ENCODE data around the gene SF3B3. TPM values are rescaled to one million over a fixed set of nuclear protein-coding genes. Genes with fewer than 3 reads are reported as not detected.

SF3B3 gene
- total RNA-seq, 2 experiments from 2014 or later = 195 to 441 TPM

GRCh38 chr16:70526403-70526802 lies 2.8 kb downstream of the SF3B3 start:
- CTCF ChIA-PET (ENCODE audit: unreplicated experiment) = no interaction called here
- intact Hi-C loops (cut with micrococcal nuclease; ENCODE audit: unreplicated experiment) = loop anchor here (10.0 kb wide), 1 partner anchor 962 kb away; the partner anchor contains the start of gene NFAT5

GRCh38 chr16:70527315-70527996 lies 3.8 kb downstream of the SF3B3 start:
- Histone ChIP-seq H3K9me2 (ENCODE audit: insufficient read depth, low read length) (no peaks in the 10 kb centered on the region), H4K20me1 (ENCODE audit: insufficient read depth, low read length) (peaks cover 40% of the 10 kb centered on the region), H3K4me2 (ENCODE audit: low read length) (peak overlapping the region; percentile 87), H3K9me3 (ENCODE audit: low read length) (no peaks in the 10 kb centered on the region), H3K36me3 (ENCODE audit: insufficient read depth, low read length) (peaks cover 83% of the 10 kb centered on the region), H3K4me3 (ENCODE audit: low read depth, low read length, poor library complexity, severe bottlenecking) (peak overlapping the region; percentile 99), H2AFZ (ENCODE audit: low read length) (no peak overlapping the region), H3K79me2 (ENCODE audit: insufficient read depth, low read depth, low read length) (peaks cover 94% of the 10 kb centered on the region), H3K27ac (ENCODE audit: low read depth, low read length, poor library complexity, severe bottlenecking) (no peak overlapping the region), H3K4me1 (ENCODE audit: insufficient read depth, low read length, poor library complexity, severe bottlenecking) (peaks cover 39% of the 10 kb centered on the region)
- DNase-seq (ENCODE audit: low spot score) = no peak
- CTCF ChIA-PET (ENCODE audit: unreplicated experiment) = no interaction called here
- TF ChIP-seq CTCF (conservative IDR thresholded peaks at IDR 0.05; ENCODE audit: low read length) (no peak), EZH2phosphoT487 (IDR thresholded peaks at IDR 0.05; ENCODE audit: borderline replicate concordance, low read depth, low read length) (no peak)
- intact Hi-C loops (cut with micrococcal nuclease; ENCODE audit: unreplicated experiment) = loop anchor here (10.0 kb wide), 1 partner anchor 963 kb away; the partner anchor contains the start of gene NFAT5
- no TSS peak for BruUV-seq (replicated peaks)
- POLR2A ChIA-PET = interaction anchor here (0.5 to 0.7 kb wide), 2 partner anchors 1233 to 1257 kb away, joined by 3 to 4 read pairs; no protein-coding TSS in a partner anchor

More at GRCh38 chr16:70526403-70526802, 2.8 kb downstream of the SF3B3 start:
- Histone ChIP-seq H3K36me3 (ENCODE audit: insufficient read depth, low read length) (peaks cover 72% of the 10 kb centered on the region), H3K9me3 (ENCODE audit: low read length) (no peaks in the 10 kb centered on the region), H4K20me1 (ENCODE audit: insufficient read depth, low read length) (peaks cover 33% of the 10 kb centered on the region), H3K27ac (ENCODE audit: low read depth, low read length, poor library complexity, severe bottlenecking) (no peak overlapping the region), H3K4me1 (ENCODE audit: insufficient read depth, low read length, poor library complexity, severe bottlenecking) (peaks cover 47% of the 10 kb centered on the region), H2AFZ (ENCODE audit: low read length) (no peak overlapping the region), H3K9me2 (ENCODE audit: insufficient read depth, low read length) (no peaks in the 10 kb centered on the region), H3K4me3 (ENCODE audit: low read depth, low read length, poor library complexity, severe bottlenecking) (peak overlapping the region; percentile 99), H3K79me2 (ENCODE audit: insufficient read depth, low read depth, low read length) (peaks cover 95% of the 10 kb centered on the region), H3K4me2 (ENCODE audit: low read length) (peak overlapping the region; percentile 87)
- TF ChIP-seq EZH2phosphoT487 (IDR thresholded peaks at IDR 0.05; ENCODE audit: borderline replicate concordance, low read depth, low read length) (no peak), CTCF (conservative IDR thresholded peaks at IDR 0.05; ENCODE audit: low read length) (no peak)
- BruUV-seq (replicated peaks) = no TSS peak
- POLR2A ChIA-PET = interaction anchor here (0.6 kb wide), 1 partner anchor 9 kb away, joined by 3 read pairs; no protein-coding TSS in a partner anchor
- peak; percentile 10 for DNase-seq (ENCODE audit: low spot score)

Measured in OCI-LY7 (cell line).